SK-N-SH treated with all-trans-retinoic acid at 6 μM for 48 hours (cell line): ENCODE data around the gene CCR1.

ENCODE experiments used
- ATAC-seq: fragments of 200-7000 bp; cut with Tn5 transposase; 3 replicates; pipeline ENCODE4 v1.9.1; 2020; ENCODE audit warnings: mild to moderate bottlenecking, moderate library complexity
- ARNTL ChIP-seq: fragments of 450-650 bp; formaldehyde crosslinking; IDR thresholded peaks from 2 replicates; pipeline ENCODE4 v1.5.0; 2020; ENCODE audit warnings: low read depth, mild to moderate bottlenecking, moderate library complexity, borderline replicate concordance
- BACH2 ChIP-seq: fragments of 250-450 bp; sonication (Bioruptor Pico); IDR thresholded peaks from 2 replicates; pipeline ENCODE4 v1.9.0; 2021; ENCODE audit warnings: mild to moderate bottlenecking, borderline replicate concordance
- CREB5 ChIP-seq: fragments of 250-450 bp; sonication (Bioruptor Pico); IDR thresholded peaks from 2 replicates; pipeline ENCODE4 v1.5.1; 2020; ENCODE audit warnings: low read depth, mild to moderate bottlenecking, moderate library complexity
- CSDC2 ChIP-seq: fragments of 250-450 bp; sonication (Bioruptor Pico); IDR thresholded peaks from 2 replicates; pipeline ENCODE4 v1.5.0; 2020; ENCODE audit warnings: mild to moderate bottlenecking, moderate library complexity
- ESRRG ChIP-seq: fragments of 250-450 bp; sonication (Bioruptor Pico); IDR thresholded peaks from 2 replicates; pipeline ENCODE4 v1.6.1; 2021; ENCODE audit warnings: mild to moderate bottlenecking
- GLIS3 ChIP-seq: fragments of 250-450 bp; sonication (Bioruptor Pico); IDR thresholded peaks from 2 replicates; pipeline ENCODE4 v1.5.0; 2020; ENCODE audit warnings: mild to moderate bottlenecking, moderate library complexity
- ISL1 ChIP-seq: fragments of 250-450 bp; sonication (Bioruptor Pico); IDR thresholded peaks from 2 replicates; pipeline ENCODE4 v2.1.2; 2022; ENCODE audit warnings: mild to moderate bottlenecking, moderate library complexity
- OSR1 ChIP-seq: fragments of 250-450 bp; sonication (Bioruptor Pico); IDR thresholded peaks from 2 replicates; pipeline ENCODE4 v1.8.0; 2022; ENCODE audit warnings: moderate library complexity, mild to moderate bottlenecking, inconsistent platforms
- PATZ1 ChIP-seq: fragments of 250-450 bp; sonication (Bioruptor Pico); IDR thresholded peaks from 2 replicates; pipeline ENCODE4 v1.8.0; 2020; ENCODE audit warnings: mild to moderate bottlenecking, moderate library complexity, borderline replicate concordance
- RARB ChIP-seq: fragments of 250-450 bp; sonication (Bioruptor Pico); IDR thresholded peaks from 2 replicates; pipeline ENCODE4 v1.8.0; 2021; ENCODE audit warnings: mild to moderate bottlenecking, moderate library complexity
- SNAI2 ChIP-seq: fragments of 250-450 bp; sonication (Bioruptor Pico); IDR thresholded peaks from 2 replicates; pipeline ENCODE4 v1.5.0; 2020; ENCODE audit warnings: mild to moderate bottlenecking, moderate library complexity
- TCF4 ChIP-seq: fragments of 250-450 bp; sonication (Bioruptor Pico); IDR thresholded peaks from 2 replicates; pipeline ENCODE4 v1.8.0; 2021; ENCODE audit warnings: mild to moderate bottlenecking, moderate library complexity, borderline replicate concordance
- TOX ChIP-seq: fragments of 250-450 bp; sonication (Bioruptor Pico); IDR thresholded peaks from 2 replicates; pipeline ENCODE4 v1.8.0; 2021; ENCODE audit warnings: mild to moderate bottlenecking, moderate library complexity, borderline replicate concordance
- ZC3H10 ChIP-seq: fragments of 250-450 bp; sonication (Bioruptor Pico); IDR thresholded peaks from 2 replicates; pipeline ENCODE4 v1.5.1; 2021; ENCODE audit warnings: mild to moderate bottlenecking, moderate library complexity
- ZFP3 ChIP-seq: fragments of 250-450 bp; sonication (Bioruptor Pico); IDR thresholded peaks from 2 replicates; pipeline ENCODE4 v1.5.0; 2020; ENCODE audit warnings: mild to moderate bottlenecking, moderate library complexity
- ZNF565 ChIP-seq: fragments of 450-650 bp; formaldehyde crosslinking; conservative IDR thresholded peaks from 2 replicates; pipeline ENCODE4 v1.5.0; 2020; ENCODE audit warnings: low read depth, mild to moderate bottlenecking, moderate library complexity
- ZNF70 ChIP-seq: fragments of 450-650 bp; formaldehyde crosslinking; IDR thresholded peaks from 2 replicates; pipeline ENCODE4 v1.5.0; 2020; ENCODE audit warnings: mild to moderate bottlenecking, moderate library complexity
- ZNF8 ChIP-seq: fragments of 450-650 bp; formaldehyde crosslinking; IDR thresholded peaks from 2 replicates; pipeline ENCODE4 v1.5.0; 2020; ENCODE audit warnings: mild to moderate bottlenecking, moderate library complexity
- TF ChIP-seq, protein P1 (sequence below): fragments of 250-450 bp; sonication (Bioruptor Pico); IDR thresholded peaks from 2 replicates; pipeline ENCODE4 v1.5.0; 2020; ENCODE audit warnings: mild to moderate bottlenecking, moderate library complexity
- TF ChIP-seq, protein P2 (sequence below): fragments of 250-450 bp; sonication (Bioruptor Pico); IDR thresholded peaks from 2 replicates; pipeline ENCODE4 v1.8.0; 2021; ENCODE audit warnings: low read depth, mild to moderate bottlenecking, moderate library complexity, borderline replicate concordance
- TF ChIP-seq, protein P3 (sequence below): fragments of 250-450 bp; sonication (Bioruptor Pico); IDR thresholded peaks from 2 replicates; pipeline ENCODE4 v1.5.1; 2021; ENCODE audit warnings: mild to moderate bottlenecking, moderate library complexity

CCR1 gene

GRCh38 chr3:46222435-46223161, 14.5 kb upstream of the CCR1 start:
- no peak for ATAC-seq

DNA sequence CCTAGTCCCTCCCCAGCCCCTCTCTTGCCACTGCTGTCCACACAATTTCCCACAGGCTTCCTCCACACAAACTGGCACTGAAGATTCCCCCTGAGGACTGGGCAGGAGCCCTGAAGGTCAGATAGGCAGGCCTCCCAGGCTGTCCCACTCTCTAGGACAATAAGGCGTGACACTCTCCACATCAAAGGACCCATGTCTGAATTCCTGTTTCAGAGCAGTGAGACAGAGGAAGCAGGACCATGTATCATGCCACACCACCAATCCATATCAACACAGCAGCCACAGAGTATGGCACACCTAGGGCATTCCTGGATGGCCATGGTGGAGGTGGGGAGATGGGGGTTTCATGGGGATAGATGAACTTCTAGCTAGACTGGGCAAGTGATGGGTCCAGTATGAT, 13.8 kb upstream of the CCR1 start:
- no peak for TF ChIP-seq RARB (CRISPR knock-in tag)
- no peak for TF ChIP-seq TCF4
- no peak for TF ChIP-seq ARNTL (CRISPR knock-in tag)
- TF ChIP-seq, protein P1, sequence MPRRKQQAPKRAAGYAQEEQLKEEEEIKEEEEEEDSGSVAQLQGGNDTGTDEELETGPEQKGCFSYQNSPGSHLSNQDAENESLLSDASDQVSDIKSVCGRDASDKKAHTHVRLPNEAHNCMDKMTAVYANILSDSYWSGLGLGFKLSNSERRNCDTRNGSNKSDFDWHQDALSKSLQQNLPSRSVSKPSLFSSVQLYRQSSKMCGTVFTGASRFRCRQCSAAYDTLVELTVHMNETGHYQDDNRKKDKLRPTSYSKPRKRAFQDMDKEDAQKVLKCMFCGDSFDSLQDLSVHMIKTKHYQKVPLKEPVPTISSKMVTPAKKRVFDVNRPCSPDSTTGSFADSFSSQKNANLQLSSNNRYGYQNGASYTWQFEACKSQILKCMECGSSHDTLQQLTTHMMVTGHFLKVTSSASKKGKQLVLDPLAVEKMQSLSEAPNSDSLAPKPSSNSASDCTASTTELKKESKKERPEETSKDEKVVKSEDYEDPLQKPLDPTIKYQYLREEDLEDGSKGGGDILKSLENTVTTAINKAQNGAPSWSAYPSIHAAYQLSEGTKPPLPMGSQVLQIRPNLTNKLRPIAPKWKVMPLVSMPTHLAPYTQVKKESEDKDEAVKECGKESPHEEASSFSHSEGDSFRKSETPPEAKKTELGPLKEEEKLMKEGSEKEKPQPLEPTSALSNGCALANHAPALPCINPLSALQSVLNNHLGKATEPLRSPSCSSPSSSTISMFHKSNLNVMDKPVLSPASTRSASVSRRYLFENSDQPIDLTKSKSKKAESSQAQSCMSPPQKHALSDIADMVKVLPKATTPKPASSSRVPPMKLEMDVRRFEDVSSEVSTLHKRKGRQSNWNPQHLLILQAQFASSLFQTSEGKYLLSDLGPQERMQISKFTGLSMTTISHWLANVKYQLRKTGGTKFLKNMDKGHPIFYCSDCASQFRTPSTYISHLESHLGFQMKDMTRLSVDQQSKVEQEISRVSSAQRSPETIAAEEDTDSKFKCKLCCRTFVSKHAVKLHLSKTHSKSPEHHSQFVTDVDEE = no peak
- no peak for TF ChIP-seq OSR1 (CRISPR knock-in tag)
- no peak for TF ChIP-seq TOX (CRISPR knock-in tag)
- no peak for TF ChIP-seq ESRRG (CRISPR knock-in tag)
- no peak for TF ChIP-seq ZFP3 (CRISPR knock-in tag)
- TF ChIP-seq ISL1 (CRISPR knock-in tag) = no peak
- TF ChIP-seq, protein P2, sequence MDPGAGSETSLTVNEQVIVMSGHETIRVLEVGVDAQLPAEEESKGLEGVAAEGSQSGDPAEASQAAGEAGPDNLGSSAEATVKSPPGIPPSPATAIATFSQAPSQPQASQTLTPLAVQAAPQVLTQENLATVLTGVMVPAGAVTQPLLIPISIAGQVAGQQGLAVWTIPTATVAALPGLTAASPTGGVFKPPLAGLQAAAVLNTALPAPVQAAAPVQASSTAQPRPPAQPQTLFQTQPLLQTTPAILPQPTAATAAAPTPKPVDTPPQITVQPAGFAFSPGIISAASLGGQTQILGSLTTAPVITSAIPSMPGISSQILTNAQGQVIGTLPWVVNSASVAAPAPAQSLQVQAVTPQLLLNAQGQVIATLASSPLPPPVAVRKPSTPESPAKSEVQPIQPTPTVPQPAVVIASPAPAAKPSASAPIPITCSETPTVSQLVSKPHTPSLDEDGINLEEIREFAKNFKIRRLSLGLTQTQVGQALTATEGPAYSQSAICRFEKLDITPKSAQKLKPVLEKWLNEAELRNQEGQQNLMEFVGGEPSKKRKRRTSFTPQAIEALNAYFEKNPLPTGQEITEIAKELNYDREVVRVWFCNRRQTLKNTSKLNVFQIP = no peak
- ATAC-seq = no peak

More at GRCh38 chr3:46222435-46223161, 14.5 kb upstream of the CCR1 start:
- TF ChIP-seq CSDC2 (CRISPR knock-in tag) (no peak), ARNTL (CRISPR knock-in tag) (no peak), CREB5 (CRISPR knock-in tag) (no peak), TCF4 (no peak), BACH2 (CRISPR knock-in tag) (no peak), ZNF70 (CRISPR knock-in tag) (no peak), TOX (CRISPR knock-in tag) (no peak), GLIS3 (CRISPR knock-in tag) (no peak), ZC3H10 (CRISPR knock-in tag) (no peak), OSR1 (CRISPR knock-in tag) (no peak), ZNF8 (CRISPR knock-in tag) (no peak), RARB (CRISPR knock-in tag) (no peak), ISL1 (CRISPR knock-in tag) (no peak), SNAI2 (CRISPR knock-in tag) (no peak), PATZ1 (CRISPR knock-in tag) (no peak), ZNF565 (CRISPR knock-in tag) (no peak), ZFP3 (CRISPR knock-in tag) (no peak)
- TF ChIP-seq, protein P3, sequence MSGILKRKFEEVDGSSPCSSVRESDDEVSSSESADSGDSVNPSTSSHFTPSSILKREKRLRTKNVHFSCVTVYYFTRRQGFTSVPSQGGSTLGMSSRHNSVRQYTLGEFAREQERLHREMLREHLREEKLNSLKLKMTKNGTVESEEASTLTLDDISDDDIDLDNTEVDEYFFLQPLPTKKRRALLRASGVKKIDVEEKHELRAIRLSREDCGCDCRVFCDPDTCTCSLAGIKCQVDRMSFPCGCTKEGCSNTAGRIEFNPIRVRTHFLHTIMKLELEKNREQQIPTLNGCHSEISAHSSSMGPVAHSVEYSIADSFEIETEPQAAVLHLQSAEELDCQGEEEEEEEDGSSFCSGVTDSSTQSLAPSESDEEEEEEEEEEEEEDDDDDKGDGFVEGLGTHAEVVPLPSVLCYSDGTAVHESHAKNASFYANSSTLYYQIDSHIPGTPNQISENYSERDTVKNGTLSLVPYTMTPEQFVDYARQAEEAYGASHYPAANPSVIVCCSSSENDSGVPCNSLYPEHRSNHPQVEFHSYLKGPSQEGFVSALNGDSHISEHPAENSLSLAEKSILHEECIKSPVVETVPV (CRISPR knock-in tag) = no peak
- TF ChIP-seq, protein P2 = no peak
